ENCODE data around the gene WDPCP.
A peak's percentile ranks its signal among the peaks of the same experiment; 100 is the strongest.
"Not testable (repeated sequence)": the region's sequence is repeated elsewhere in the genome, so short reads cannot be mapped to it uniquely, and the experiment has no call there.

Gene WDPCP

DNA sequence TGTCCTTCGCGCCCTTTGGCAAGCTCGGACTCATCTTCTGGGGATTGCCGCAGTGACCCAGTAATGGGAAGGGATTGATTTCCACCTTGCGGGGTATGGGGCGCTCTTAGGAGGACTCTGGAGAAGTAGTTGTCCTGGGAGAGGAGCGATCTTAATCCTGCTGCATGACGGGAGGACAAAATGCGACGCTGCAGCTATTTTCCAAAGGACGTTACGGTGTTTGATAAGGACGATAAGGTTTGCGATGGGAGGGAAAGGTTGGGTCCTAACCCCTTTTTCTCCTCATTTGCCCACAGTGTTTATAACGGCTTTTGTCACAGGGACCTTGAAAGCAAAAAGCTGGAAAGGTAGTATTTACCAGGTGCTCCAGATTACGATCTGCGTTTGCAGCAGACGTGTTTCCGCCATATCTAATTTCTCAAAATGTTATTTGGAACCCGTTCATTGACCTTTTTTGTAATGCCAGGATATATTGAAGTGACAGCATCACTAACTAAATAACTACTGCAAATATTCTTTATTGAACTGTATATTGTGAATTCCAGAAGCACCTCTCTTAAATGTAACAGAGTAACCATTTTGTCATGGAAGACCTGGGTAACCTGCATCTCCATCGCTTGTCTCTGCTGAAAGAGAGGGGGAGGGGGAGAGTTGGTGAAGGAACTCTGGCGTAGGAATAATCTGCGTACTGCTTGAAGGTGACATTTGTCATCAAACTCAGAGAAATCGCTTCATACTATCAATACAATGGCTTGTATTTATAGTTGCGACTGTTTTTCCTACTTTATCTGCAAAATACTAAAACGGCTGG is 1.1 kb upstream of the WDPCP start:
- DNase-seq: peak; percentile 24

GRCh38 chr2:63587814-63588384 is 378 bp downstream of the WDPCP start:
- DNase-seq: no peak

GRCh38 chr2:63582873-63583272 is 5.4 kb downstream of the WDPCP start:
- DNase-seq: no peak

- no peak for DNase-seq
Observed at GRCh38 chr2:63581298-63581961, 6.8 kb downstream of the WDPCP start.

- no peak for DNase-seq
Observed at GRCh38 chr2:63580651-63581297, 7.5 kb downstream of the WDPCP start.

- DNase-seq: no peak
Observed at GRCh38 chr2:63578767-63579166, 9.5 kb downstream of the WDPCP start.

DNA sequence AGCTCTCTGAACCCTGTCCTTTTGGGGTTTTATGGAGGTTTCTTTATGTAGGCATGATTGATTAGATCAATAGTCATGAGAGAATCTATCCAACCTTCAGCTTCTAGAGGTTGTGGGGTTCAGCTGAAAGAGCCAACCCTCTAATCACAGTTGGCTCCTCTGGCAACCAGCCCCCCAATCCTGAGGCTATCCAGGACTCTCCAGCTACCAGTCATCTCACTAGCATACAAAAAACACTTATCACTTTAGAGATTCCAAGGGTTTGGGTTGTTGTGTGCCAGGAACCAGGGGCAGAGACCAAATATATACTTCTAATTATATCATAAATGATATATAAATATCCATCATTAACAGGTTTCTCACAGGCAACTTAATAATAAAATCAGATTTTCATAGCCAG is 11.7 kb downstream of the WDPCP start:
- no peak for DNase-seq

DNA sequence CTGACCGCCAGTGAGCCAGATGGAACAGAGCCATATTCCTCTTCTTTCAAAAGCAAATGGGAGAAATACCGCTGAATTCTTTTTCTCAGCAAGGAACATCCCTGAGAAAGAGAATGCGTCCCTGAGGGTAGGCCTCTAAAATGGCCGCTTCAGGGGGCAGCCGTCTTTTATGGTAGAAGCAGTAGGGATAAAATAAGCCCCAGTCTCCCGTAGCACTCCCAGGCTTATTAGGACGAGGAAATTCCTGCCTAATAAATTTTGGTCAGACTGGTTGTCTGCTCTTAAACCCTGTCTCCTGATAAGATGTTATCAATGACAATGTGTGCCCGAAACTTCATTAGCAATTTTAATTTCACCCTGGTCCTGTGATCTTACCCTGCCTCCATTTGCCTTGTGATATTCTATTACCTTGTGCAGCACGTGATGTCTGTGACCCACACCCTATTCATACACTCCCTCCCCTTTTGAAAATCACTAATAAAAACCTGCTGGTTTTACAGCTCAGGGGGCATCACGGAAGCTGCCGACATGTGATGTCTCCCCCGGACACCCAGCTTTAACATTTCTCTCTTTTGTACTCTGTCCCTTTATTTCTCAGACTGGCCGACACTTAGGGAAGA is 14.4 kb downstream of the WDPCP start:
- not testable (repeated sequence) for DNase-seq

- not testable (repeated sequence) for DNase-seq
Observed at GRCh38 chr2:63573026-63573425, 15.3 kb downstream of the WDPCP start.

GRCh38 chr2:63572001-63572400 is 16.3 kb downstream of the WDPCP start:
- no peak for DNase-seq

DNA sequence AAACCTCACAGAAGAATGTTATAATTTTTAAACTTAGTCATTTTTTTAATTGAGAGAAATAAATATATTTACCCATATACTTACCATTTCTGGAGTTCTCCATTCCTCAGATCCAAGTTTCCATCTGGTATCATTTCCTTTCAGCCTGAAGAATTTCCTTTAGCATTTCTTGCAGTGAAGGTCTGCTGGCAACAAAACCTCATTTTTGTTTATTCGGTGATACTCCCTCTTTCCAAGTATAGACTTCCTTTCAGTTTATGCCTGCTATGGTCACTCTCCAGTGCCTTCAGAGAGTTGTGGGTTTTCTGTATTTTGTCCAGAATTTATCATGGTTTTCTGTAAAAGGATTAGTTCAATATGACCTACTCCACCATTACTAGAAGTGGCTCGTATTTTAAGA is 17.0 kb downstream of the WDPCP start:
- no peak for DNase-seq

DNA sequence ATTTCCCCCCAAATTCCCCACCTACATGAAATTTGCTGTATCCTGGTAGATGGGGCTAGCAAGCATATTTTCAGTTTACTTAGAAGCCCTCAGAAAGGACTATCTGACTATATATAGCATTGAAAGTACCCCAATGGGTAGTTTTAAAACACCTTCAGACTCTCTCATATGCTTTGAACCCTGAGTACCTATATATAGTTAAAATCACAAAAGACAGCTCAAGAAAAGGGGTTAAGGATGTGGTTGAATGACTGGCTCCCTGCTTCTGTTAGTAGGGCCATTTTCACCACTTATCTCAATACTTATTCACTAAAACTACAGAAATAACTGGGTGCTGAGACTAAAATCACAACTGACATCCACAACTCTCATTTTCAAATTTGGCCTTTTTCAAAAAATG is 18.5 kb downstream of the WDPCP start:
- no peak for DNase-seq

- no peak for DNase-seq
Observed at GRCh38 chr2:63562751-63563150, 25.5 kb downstream of the WDPCP start.

GRCh38 chr2:63558922-63559321 is 29.4 kb downstream of the WDPCP start:
- DNase-seq: not testable (repeated sequence)

- DNase-seq: not testable (repeated sequence)
Observed at GRCh38 chr2:63557819-63558218, 30.5 kb downstream of the WDPCP start.

GRCh38 chr2:63555931-63556330 is 32.3 kb downstream of the WDPCP start:
- DNase-seq: no peak

GRCh38 chr2:63555299-63555698 is 33.0 kb downstream of the WDPCP start:
- no peak for DNase-seq

DNA sequence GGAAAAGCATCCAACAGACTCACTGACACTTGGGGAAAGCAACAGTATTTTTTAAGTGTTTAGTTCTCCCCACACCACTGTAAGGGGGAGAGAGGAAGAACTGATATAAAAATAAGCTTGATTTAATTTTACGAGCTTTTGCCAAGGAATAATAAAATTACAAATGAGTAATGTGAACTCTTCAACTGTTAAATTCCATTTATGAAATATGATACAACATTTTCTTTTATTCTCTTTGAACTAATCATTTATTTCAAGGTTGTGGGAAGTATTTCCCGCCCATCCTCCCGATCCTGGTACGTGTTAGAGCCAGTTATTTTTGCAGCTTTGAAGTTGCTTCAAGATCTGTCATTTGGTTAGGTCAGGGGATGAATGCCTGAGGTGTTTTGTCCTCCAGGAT is 35.2 kb downstream of the WDPCP start:
- DNase-seq: no peak

GRCh38 chr2:63545023-63545422 is 43.3 kb downstream of the WDPCP start:
- DNase-seq: no peak

GRCh38 chr2:63544017-63544627 is 44.2 kb downstream of the WDPCP start:
- DNase-seq: no peak

DNA sequence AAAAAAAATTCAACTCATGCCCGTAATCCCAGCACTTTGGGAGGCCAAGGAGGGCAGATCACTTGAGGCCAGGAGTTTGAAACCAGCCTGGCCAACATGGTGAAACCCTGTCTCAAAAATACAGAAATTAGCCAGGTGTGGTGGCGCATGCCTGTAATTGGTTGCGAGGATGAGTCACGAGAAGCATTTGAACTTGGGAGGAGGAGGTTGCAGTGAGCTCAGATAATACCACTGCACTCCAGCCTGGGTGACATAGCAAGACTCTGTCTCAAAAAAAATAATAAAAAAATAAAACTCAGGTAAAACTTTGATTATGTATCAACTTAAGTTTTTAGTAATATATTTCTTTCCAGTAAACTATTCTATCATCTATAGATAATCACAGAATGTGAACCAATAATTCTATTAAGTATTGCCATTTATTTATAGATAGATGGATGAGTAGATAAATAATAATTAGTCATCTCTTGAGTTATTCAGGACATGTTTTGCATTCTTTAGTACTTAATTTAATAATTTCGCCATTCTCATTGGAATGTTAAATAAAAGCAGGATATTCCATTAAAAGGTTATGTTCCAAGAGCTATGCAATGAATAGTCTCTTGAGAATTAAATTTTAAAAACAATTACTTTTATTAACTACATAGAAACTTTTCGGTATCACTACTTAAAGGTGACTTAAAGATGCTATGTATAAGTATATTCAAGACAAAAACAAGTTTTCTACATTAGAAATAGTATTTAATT is 48.7 kb downstream of the WDPCP start:
- DNase-seq: no peak

DNA sequence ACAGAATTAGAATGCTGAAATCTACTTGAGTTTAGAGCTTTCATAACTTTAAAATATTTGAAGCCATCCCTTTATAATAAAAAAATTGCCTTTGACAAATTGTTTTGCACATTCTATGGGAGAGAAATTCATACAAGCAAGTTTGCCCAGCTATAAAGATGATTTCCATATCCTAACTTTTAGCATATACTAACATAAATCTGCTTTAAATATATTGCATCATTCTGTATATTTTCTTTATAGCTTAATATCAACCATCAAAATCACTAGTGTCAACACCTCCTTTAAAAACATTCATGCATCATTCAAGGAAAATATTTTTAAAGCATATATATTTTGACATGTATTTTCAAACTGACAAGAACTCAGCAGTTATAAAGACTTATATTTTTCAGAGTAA is 49.9 kb downstream of the WDPCP start:
- DNase-seq: no peak

All from COR-L47 (cell line).